NCI-H526 (cell line): ENCODE results near the gene LTB4R2.
A peak's percentile ranks its signal among the peaks of the same experiment; 100 is the strongest.

ENCODE experiments used
- DNase-seq, 2 experiments: peaks; one replicate each; lab custom pipeline; 2025; lab: John Stamatoyannopoulos, UW

LTB4R2 gene

GRCh38 chr14:24321212-24321975 is 11.5 kb downstream of the LTB4R2 start:
- no peak for DNase-seq

DNA sequence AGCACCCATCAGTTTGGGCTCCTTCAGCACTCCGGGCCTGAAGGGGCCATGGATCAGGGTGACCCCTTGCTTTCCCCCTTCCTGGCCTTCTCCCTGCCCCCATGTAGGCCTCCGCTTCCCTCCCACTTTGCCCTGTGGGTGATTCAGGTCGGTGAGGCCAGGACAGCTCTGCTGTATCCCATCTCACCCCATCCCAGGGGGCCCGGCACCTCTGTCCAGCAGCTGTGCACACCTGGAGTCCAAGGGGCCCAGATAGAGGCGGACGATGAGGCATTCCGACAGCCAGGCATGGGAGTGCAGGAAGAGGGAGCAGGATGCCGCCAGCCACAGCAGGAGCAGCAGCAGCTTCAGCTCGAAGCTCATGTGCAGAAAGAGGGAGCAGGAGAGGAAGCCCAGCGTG is 12.7 kb downstream of the LTB4R2 start:
- DNase-seq: no peak

- DNase-seq: no peak
Measured at GRCh38 chr14:24323341-24323740, 13.4 kb downstream of the LTB4R2 start.

DNA sequence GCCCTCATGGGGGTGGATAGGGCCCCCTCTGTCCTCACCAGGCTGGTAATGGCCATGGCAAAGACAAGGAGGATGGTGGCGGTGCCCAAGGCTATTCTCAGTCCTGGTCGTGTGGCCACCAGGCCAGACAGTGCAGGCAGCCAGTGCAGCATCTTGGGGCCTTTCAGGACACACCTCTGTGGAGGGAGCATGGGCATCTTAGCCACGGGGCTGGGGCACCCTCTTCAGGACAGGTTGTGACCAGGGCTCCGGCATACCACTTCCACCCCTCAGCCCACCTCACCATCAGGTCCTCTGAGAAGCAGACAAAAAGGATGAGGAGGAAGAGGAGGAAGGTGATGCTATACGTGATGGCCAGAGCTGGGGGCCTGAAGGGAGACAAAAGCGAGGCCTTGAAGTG is 14.1 kb downstream of the LTB4R2 start:
- DNase-seq: no peak

GRCh38 chr14:24325041-24325530 is 15.1 kb downstream of the LTB4R2 start:
- no peak for DNase-seq

- no peak for DNase-seq
Measured at GRCh38 chr14:24325963-24326362, 16.0 kb downstream of the LTB4R2 start.

DNA sequence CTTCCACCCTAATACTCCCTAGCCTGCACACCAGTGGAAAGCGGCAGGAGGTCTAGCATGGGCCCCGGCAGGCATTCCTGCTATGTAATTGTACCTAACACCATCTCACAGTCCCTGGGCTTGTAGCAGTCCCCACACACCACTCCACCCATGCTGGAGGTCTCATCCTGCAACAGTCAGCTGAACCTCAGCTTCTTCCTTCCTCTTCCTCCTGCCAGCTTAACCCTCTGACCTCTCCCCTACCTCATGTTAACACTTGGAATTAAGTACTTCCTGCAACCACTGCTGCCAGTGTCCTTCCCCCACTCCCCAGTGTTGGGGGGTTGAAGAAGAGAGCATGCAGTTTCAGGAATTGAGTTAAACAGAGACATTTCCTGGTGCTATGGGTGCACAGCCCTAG is 17.4 kb downstream of the LTB4R2 start:
- DNase-seq: no peak

GRCh38 chr14:24327914-24328313 is 18.0 kb downstream of the LTB4R2 start:
- peak in 1 of 2 experiments; percentile 27 for DNase-seq

DNA sequence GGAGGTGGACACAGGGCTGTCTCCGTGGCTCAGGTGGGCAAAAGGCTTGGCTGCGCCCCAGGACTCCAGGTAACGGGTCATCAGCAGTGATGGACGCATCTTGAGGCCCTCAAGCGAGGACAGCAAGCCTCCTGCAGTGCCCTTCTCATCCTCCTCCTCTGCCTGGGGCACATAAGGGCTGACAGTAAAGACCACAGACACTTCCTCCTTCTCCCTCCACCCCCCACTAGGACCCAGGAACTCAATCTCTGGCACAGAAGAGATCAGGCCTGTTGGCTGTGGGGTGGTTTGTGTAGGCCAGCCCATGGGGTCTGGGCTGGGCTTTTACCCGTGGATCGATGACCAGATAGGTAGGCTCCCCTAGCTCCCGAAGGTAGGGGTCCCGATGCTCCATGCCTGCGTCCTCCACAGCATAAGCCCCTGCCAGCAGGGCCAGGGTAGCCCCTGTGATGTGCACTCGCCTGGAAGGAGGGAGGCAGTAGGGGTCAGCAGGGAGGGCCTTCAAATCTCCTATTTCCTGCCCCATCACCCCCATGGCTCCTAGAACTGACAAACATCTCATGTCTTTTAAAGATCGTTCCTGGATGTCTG is 19.2 kb downstream of the LTB4R2 start:
- DNase-seq: no peak

- no peak for DNase-seq
Measured at GRCh38 chr14:24329736-24330135, 19.8 kb downstream of the LTB4R2 start.

GRCh38 chr14:24330973-24331674 is 21.2 kb downstream of the LTB4R2 start:
- no peak for DNase-seq

GRCh38 chr14:24331731-24332267 is 21.9 kb downstream of the LTB4R2 start:
- no peak for DNase-seq

- DNase-seq: peak; percentile 41 to 80
Measured at GRCh38 chr14:24332268-24332993, 22.5 kb downstream of the LTB4R2 start.

- no peak for DNase-seq
Measured at GRCh38 chr14:24334431-24335291, 24.7 kb downstream of the LTB4R2 start, which contains the start of gene ADCY4. Gene ADCY4 (minus strand): TSS chr14:24335071. CDS start chr14:24334652, 419 bp downstream.

- DNase-seq: no peak
Measured at GRCh38 chr14:24335461-24336171, 25.7 kb downstream of the LTB4R2 start.

GRCh38 chr14:24337144-24337823 is 27.3 kb downstream of the LTB4R2 start:
- DNase-seq: no peak

DNA sequence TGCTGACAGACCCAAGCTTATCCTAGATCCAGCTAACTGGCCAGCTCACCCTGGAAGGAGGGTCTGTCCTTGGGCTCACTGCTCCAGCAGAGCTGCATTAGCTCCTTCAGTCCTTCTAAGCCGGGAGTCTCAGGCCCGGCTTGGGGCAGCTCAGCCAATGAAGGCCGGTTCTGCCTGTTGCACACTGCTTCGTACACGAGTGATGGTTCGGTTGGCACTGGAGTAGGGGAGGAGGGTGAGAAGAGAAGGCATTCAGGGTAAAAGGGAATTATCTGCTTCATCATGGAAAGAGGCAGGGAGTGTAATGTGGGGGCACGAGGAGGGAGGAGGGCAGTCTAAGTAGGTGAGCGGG is 27.9 kb downstream of the LTB4R2 start:
- DNase-seq: no peak

DNA sequence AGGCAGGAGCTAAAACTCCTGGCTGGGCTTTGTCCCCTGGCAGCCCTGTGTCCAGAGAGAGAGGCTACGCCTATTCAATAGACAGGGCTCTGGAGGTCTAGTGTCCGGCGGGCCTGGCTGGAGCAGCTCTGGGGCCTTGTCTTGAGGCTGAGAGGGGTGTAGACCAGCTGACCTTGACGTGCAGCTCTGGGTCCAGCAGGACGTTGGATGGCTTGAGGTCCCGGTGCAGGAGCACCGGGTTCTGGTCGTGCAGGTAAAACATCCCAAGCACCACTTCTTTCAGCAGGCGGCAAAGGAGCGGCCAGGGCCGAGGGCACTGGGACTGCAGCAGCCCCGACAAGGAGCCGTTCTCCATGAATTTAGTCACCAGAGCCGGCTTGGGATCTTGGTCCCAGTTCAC is 28.9 kb downstream of the LTB4R2 start:
- no peak for DNase-seq

DNA sequence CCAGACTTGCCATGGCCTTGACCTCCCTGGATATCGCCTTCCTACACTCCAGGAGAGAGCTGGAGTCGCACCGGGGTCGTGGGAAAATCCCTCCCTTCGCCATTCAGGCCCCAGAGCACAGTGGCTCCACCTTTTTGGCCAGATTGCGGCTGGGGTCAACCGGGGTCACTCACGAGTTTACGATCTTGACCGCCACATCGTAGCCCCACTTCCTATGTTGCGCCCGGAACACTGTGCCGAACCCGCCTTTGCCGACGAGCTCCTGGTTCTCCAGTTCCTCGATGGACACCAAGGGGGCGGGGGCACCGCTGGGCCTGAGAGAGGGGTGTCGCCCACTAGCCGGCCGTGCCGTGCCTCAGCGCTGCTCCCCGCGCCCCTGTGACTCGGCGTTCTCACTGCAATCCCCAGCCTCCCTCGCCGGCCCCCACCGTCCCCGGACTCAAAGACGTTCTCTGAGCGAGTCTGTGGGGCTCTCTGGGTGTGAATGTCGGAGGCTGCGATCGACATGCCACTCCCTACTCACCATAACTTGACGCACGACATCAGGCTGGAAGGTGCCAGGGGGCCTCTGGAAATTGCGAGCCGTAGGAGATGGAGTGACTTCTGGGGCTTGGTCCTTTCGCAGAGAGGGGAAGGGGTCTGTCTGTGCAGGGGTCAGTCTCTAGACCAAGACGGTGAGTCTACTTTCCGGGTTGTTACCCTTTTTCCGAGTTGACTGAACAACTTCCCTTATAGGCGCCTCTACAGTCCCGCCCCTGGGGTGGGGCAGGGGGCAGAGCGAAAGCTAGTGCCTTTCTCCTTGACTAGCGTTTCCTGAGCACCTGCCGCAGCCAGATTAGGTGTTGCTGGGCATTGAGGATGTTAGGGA is 29.6 kb downstream of the LTB4R2 start, which contains the start of gene RIPK3:
Gene RIPK3, minus strand, starts transcription at position 708 of the 868 bp plus-strand sequence. Its CDS starts 165 bp downstream, at position 543.
- DNase-seq: no peak
